ENCODE measurements around the gene PANX3. TPM values are rescaled to one million over a fixed set of nuclear protein-coding genes. Genes with fewer than 3 reads are reported as not detected.

PANX3 gene
- total and polyA plus RNA-seq, 2 of the 13 experiments (the other 11 are each of a cell fraction or from before 2014, with no cell fraction given): not detected

DNA sequence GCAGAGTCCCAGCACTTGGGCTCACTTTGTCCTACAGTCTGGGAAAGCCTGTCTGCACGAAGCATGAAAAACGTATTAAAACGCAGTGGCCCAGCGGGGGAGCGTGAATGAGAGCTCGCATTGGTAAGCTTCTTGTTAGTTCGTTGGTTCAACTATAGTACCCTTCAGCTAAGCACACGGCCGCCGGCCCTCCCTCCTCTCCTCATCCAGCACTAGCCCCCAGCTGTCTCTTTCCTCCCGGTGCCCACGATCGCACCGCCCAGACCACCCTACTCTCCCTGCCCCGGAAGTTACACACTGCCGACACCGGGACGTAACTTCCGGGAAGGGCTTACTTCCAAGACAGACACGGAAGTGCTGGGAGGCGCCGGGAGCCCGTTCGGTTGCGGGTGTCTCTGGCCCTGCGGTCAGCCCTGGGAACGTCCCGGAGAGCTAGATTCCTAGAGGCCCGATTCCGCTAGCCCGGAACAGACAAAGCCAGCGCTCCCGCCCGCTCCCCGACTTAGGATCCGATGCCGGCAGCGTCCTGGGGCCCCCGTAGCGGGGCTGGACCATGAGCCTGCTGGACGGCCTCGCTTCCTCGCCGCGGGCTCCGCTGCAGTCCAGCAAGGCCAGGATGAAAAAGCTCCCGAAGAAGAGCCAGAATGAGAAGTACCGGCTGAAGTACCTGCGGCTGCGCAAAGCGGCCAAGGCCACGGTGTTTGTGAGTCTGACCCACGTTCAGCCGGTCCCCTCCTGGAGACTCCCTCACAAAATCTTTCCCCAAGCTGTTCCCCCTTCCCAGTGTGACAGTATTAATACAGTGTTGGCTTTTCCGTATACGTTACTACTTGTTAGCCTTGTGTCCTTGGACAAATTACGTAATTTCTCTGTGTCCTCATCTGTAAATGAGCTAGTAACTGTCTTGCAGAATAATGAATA lies 11.6 kb downstream of the PANX3 start, which contains the start of gene TBRG1 (continued):
- TF ChIP-seq, protein P1, sequence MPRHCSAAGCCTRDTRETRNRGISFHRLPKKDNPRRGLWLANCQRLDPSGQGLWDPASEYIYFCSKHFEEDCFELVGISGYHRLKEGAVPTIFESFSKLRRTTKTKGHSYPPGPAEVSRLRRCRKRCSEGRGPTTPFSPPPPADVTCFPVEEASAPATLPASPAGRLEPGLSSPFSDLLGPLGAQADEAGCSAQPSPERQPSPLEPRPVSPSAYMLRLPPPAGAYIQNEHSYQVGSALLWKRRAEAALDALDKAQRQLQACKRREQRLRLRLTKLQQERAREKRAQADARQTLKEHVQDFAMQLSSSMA (CRISPR knock-in tag; IDR thresholded peaks at IDR 0.05): peak; percentile 71; the same call in 1 of the 2 replicates
- TF ChIP-seq, protein P2, sequence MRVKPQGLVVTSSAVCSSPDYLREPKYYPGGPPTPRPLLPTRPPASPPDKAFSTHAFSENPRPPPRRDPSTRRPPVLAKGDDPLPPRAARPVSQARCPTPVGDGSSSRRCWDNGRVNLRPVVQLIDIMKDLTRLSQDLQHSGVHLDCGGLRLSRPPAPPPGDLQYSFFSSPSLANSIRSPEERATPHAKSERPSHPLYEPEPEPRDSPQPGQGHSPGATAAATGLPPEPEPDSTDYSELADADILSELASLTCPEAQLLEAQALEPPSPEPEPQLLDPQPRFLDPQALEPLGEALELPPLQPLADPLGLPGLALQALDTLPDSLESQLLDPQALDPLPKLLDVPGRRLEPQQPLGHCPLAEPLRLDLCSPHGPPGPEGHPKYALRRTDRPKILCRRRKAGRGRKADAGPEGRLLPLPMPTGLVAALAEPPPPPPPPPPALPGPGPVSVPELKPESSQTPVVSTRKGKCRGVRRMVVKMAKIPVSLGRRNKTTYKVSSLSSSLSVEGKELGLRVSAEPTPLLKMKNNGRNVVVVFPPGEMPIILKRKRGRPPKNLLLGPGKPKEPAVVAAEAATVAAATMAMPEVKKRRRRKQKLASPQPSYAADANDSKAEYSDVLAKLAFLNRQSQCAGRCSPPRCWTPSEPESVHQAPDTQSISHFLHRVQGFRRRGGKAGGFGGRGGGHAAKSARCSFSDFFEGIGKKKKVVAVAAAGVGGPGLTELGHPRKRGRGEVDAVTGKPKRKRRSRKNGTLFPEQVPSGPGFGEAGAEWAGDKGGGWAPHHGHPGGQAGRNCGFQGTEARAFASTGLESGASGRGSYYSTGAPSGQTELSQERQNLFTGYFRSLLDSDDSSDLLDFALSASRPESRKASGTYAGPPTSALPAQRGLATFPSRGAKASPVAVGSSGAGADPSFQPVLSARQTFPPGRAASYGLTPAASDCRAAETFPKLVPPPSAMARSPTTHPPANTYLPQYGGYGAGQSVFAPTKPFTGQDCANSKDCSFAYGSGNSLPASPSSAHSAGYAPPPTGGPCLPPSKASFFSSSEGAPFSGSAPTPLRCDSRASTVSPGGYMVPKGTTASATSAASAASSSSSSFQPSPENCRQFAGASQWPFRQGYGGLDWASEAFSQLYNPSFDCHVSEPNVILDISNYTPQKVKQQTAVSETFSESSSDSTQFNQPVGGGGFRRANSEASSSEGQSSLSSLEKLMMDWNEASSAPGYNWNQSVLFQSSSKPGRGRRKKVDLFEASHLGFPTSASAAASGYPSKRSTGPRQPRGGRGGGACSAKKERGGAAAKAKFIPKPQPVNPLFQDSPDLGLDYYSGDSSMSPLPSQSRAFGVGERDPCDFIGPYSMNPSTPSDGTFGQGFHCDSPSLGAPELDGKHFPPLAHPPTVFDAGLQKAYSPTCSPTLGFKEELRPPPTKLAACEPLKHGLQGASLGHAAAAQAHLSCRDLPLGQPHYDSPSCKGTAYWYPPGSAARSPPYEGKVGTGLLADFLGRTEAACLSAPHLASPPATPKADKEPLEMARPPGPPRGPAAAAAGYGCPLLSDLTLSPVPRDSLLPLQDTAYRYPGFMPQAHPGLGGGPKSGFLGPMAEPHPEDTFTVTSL (CRISPR knock-in tag; IDR thresholded peaks at IDR 0.05; ENCODE audit: borderline replicate concordance): no peak
- TF ChIP-seq, protein P3, sequence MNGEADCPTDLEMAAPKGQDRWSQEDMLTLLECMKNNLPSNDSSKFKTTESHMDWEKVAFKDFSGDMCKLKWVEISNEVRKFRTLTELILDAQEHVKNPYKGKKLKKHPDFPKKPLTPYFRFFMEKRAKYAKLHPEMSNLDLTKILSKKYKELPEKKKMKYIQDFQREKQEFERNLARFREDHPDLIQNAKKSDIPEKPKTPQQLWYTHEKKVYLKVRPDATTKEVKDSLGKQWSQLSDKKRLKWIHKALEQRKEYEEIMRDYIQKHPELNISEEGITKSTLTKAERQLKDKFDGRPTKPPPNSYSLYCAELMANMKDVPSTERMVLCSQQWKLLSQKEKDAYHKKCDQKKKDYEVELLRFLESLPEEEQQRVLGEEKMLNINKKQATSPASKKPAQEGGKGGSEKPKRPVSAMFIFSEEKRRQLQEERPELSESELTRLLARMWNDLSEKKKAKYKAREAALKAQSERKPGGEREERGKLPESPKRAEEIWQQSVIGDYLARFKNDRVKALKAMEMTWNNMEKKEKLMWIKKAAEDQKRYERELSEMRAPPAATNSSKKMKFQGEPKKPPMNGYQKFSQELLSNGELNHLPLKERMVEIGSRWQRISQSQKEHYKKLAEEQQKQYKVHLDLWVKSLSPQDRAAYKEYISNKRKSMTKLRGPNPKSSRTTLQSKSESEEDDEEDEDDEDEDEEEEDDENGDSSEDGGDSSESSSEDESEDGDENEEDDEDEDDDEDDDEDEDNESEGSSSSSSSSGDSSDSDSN (CRISPR knock-in tag; IDR thresholded peaks at IDR 0.05): peak; percentile 89
- TF ChIP-seq, protein P4, sequence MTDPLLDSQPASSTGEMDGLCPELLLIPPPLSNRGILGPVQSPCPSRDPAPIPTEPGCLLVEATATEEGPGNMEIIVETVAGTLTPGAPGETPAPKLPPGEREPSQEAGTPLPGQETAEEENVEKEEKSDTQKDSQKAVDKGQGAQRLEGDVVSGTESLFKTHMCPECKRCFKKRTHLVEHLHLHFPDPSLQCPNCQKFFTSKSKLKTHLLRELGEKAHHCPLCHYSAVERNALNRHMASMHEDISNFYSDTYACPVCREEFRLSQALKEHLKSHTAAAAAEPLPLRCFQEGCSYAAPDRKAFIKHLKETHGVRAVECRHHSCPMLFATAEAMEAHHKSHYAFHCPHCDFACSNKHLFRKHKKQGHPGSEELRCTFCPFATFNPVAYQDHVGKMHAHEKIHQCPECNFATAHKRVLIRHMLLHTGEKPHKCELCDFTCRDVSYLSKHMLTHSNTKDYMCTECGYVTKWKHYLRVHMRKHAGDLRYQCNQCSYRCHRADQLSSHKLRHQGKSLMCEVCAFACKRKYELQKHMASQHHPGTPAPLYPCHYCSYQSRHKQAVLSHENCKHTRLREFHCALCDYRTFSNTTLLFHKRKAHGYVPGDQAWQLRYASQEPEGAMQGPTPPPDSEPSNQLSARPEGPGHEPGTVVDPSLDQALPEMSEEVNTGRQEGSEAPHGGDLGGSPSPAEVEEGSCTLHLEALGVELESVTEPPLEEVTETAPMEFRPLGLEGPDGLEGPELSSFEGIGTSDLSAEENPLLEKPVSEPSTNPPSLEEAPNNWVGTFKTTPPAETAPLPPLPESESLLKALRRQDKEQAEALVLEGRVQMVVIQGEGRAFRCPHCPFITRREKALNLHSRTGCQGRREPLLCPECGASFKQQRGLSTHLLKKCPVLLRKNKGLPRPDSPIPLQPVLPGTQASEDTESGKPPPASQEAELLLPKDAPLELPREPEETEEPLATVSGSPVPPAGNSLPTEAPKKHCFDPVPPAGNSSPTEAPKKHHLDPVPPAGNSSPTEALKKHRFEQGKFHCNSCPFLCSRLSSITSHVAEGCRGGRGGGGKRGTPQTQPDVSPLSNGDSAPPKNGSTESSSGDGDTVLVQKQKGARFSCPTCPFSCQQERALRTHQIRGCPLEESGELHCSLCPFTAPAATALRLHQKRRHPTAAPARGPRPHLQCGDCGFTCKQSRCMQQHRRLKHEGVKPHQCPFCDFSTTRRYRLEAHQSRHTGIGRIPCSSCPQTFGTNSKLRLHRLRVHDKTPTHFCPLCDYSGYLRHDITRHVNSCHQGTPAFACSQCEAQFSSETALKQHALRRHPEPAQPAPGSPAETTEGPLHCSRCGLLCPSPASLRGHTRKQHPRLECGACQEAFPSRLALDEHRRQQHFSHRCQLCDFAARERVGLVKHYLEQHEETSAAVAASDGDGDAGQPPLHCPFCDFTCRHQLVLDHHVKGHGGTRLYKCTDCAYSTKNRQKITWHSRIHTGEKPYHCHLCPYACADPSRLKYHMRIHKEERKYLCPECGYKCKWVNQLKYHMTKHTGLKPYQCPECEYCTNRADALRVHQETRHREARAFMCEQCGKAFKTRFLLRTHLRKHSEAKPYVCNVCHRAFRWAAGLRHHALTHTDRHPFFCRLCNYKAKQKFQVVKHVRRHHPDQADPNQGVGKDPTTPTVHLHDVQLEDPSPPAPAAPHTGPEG (CRISPR knock-in tag; IDR thresholded peaks at IDR 0.05): no peak; the same call in 1 of the 2 replicates
- TF ChIP-seq PAWR (CRISPR knock-in tag; IDR thresholded peaks at IDR 0.05; ENCODE audit: borderline replicate concordance) (no peak), TEAD2 (CRISPR knock-in tag; IDR thresholded peaks at IDR 0.05) (no peak), ZNF891 (CRISPR knock-in tag; IDR thresholded peaks at IDR 0.05) (peak; percentile 98), FOXP1 (IDR thresholded peaks at IDR 0.05) (no peak), FOXP1 (CRISPR knock-in tag; IDR thresholded peaks at IDR 0.05) (no peak), EED (CRISPR knock-in tag; IDR thresholded peaks at IDR 0.05) (peak; percentile 73; the same call in 1 of the 2 replicates)
- TF ChIP-seq, protein P5, sequence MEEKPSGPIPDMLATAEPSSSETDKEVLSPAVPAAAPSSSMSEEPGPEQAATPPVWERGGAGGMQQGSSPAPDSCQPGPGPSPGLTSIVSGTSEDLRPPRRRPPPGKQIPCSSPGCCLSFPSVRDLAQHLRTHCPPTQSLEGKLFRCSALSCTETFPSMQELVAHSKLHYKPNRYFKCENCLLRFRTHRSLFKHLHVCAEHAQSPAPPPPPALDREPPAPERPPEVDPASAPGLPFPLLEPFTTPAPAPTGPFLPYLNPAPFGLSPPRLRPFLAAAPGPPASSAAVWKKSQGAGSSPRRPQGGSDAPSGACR (CRISPR knock-in tag; IDR thresholded peaks at IDR 0.05): peak; percentile 66; the same call in 1 of the 2 replicates
